ENCODE results near the gene ANKRD44.

DNA sequence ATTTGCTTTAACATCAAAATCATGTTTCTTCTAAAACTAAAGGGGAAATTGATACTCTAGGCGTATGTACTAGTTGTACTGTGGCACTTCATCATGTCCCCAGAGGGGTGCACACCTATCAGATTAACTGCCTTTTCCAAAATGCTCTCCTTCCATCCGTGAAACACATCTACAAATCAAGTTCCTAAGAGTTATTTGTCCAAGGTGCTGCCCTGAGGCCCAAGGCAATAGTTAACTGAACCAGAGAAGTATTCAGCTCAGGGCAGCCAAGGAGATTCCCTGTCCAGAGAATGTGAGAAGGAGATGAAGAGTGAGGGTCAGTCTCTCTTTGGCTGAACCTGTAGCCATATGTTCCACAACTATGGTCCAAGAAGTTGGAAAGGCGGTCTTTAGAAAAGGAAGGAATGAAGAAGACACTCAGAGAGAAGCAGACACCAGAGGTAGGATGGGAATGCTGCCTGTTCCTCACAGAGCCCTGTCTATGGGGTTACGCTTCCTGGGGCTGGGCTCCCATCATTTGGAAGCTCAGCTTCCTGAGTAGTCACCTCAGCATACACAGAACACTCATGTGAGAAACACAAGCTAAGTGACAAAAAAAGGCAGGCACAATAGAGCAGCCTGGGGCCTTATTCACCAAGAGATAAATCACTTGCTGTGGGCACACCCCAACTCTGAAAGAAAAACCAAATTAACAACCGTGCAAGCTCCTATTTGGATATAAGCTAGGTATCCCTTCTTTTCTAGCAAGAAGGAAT, 55.6 kb downstream of the ANKRD44 start:
- TF ChIP-seq EP300 (IDR thresholded peaks at IDR 0.05): no peak
- no peak for TF ChIP-seq POLR2A (IDR thresholded peaks at IDR 0.05; ENCODE audit: low read length)
- no peak for TF ChIP-seq CHD2 (IDR thresholded peaks at IDR 0.05; ENCODE audit: low read length, partially characterized antibody)
- TF ChIP-seq, protein P1, sequence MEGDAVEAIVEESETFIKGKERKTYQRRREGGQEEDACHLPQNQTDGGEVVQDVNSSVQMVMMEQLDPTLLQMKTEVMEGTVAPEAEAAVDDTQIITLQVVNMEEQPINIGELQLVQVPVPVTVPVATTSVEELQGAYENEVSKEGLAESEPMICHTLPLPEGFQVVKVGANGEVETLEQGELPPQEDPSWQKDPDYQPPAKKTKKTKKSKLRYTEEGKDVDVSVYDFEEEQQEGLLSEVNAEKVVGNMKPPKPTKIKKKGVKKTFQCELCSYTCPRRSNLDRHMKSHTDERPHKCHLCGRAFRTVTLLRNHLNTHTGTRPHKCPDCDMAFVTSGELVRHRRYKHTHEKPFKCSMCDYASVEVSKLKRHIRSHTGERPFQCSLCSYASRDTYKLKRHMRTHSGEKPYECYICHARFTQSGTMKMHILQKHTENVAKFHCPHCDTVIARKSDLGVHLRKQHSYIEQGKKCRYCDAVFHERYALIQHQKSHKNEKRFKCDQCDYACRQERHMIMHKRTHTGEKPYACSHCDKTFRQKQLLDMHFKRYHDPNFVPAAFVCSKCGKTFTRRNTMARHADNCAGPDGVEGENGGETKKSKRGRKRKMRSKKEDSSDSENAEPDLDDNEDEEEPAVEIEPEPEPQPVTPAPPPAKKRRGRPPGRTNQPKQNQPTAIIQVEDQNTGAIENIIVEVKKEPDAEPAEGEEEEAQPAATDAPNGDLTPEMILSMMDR (IDR thresholded peaks at IDR 0.05): no peak
- TF ChIP-seq RFX5 (IDR thresholded peaks at IDR 0.05): no peak
- TF ChIP-seq RAD21 (conservative IDR thresholded peaks at IDR 0.05 in 1 of 2, IDR thresholded peaks at IDR 0.05 in 1 of 2): no peak
- TF ChIP-seq CEBPB (IDR thresholded peaks at IDR 0.05): no peak

Data from A549 (cell line).